ENCODE measurements around the gene TMTC2.

TMTC2 gene

GRCh38 chr12:82848845-82849244, 162.1 kb downstream of the TMTC2 start:
- FAIRE-seq, result no peak

GRCh38 chr12:82852529-82852928, 165.8 kb downstream of the TMTC2 start:
- no peak for FAIRE-seq

DNA sequence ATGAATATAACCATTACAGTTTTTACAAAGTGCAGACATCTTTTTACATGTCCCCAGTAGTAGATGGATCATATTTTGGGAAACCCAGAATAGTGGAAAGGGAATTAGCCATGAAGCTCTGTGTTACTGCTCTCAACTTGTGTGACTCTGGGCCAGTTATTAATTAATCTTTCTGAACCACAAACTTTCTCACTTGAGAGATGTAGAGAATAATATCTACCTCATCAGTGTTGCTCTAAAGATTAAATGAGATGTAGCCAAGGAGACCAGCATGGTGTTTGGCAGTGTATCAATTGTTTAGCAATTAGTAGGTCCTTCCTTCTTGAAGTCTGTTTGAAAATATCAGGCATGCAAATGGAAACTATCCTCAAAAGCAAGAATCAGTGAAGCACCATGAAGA, 169.2 kb downstream of the TMTC2 start:
- no peak for FAIRE-seq

GRCh38 chr12:82857276-82857675, 170.6 kb downstream of the TMTC2 start:
- no peak for FAIRE-seq

GRCh38 chr12:82857911-82858533, 171.3 kb downstream of the TMTC2 start:
- FAIRE-seq, result no peak

- no peak for FAIRE-seq
Observed at GRCh38 chr12:82858534-82858917, 171.8 kb downstream of the TMTC2 start.

DNA sequence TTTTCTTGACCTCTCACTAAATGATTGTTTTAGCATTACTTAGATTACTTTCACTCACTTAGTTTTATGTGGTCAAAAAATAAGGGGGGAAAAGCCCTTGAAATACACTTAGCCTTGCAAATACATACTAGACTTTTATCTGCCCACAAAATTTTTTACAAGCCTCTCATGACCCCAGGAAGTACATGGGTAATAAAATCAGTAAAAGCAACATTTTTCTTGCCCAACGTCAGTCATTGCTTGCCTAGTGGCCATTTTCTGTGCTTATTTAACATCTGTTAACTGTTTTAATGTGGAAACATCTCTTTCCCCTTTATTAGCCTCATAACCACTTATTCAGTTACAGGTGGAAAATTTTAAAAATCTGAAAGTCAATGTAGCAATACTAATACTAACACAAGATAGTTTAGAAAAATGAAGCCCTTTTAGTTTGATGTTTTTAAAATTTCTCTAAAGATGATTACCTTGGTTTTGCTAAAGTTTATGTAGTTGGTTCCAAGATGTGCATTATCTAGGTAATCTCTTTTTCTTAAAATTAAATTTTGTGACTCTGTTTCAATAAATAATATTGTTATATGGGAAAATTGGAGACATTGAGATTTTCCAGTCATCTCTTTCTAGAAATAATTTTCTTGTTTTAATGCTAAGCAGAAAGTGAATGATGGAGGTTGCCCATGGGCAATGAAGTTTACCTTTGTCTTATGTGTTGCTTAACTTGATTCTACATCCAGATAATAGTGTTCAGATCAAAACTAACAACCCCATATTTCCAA, 175.5 kb downstream of the TMTC2 start:
- no peak for FAIRE-seq

DNA sequence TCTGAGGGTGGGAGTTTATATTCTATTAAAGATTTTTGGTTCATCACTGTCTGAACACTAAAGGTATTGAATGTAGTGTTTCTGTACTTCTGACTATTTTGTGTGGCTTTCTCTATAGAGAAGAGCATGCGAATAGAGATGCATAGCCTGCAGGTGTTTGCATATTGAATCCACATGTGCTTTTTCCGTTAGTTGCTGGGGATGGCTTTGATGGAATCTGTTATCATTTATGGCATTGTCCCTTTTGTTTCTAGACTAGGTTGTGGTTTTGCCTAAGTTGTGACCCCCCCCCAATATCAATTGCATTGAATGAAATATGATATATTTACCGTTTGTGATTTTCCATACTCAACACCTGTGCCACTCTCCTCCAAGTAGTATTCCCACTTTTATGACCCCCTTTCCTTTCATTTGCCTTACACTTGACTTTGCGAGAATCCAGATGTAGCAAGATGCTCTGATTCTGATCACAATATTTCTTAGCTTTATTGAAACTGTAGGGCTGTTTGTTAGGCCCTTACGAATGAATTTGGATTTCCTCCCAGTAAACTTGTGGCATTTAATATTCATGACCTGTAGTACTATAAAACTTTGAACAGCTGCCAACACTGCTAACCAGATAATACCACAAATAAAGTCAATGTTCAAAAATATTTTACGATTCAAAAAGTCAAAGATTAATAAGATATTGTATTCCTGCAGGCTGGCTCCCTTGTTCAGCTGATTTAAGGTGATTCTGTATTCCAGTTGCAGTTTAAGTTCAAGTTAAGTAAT, 176.4 kb downstream of the TMTC2 start:
- no peak for FAIRE-seq

DNA sequence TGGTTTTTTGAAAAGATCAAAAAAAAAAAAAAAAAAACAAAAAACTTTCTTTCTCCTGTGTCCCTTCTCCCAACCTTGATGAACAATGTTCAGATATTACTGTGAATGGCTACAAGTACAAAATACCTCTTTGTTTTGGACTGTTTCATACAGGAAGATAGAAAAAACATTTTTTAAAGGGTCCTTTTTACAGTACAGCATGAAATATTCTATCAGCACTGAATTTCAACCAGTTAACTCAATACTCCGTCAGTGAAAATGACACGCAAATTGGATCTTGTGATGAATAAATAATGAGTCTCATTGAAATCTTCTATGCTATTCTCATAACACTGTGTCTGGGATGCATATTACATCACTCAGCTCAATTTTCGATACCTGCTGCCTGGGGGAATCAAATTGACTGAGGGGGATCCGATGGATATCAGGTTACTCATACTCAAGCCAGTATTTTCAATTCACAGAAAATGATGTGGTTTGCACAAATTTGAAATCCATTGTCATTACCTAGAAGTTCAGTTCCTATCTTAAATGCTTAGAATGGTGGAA, 179.6 kb downstream of the TMTC2 start:
- FAIRE-seq, result no peak

GRCh38 chr12:82866946-82867345, 180.2 kb downstream of the TMTC2 start:
- FAIRE-seq, result no peak

- no peak for FAIRE-seq
Observed at GRCh38 chr12:82867762-82868500, 181.2 kb downstream of the TMTC2 start.

GRCh38 chr12:82870771-82871377, 184.2 kb downstream of the TMTC2 start:
- no peak for FAIRE-seq

DNA sequence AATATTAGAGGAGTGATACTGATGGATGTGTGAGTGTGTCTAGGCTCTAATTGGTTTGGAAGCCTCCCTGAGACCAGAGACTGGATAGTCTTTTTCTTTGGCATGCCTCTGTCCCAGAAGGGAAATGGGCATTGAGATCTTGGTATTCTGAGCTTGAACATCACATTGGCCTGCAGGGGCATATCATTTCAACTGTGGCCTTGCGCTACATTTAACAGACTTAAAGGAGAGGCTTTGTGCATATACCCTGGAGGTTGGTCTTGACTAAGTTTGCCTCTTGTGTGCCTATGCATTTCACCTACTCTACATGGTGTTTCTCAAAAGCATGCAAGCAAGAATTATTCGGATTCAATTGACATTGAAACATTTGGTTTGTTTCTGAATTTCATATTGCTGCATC, 185.4 kb downstream of the TMTC2 start:
- no peak for FAIRE-seq

- FAIRE-seq, result no peak
Observed at GRCh38 chr12:82873309-82873708, 186.6 kb downstream of the TMTC2 start.

DNA sequence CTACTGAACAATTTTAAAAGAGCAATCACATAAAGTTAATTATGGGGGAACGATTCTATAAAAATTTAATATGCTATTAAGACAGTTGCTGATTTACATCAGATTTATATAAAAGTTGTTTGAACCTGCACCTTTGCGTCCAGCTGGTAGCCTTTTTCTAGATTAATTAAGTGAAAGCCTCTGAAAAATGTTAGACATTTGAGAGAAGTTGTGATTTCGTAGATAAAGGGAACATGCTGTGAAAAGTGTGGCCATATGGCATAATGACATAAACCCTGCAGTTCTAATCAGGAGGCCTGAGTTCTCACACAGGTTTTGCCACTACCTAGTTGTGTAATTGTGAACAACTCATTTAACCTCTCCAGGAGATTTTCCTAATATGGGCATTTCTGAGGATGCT, 187.2 kb downstream of the TMTC2 start:
- FAIRE-seq, result no peak

- no peak for FAIRE-seq
Observed at GRCh38 chr12:82874945-82875344, 188.2 kb downstream of the TMTC2 start.

- FAIRE-seq, result no peak
Observed at GRCh38 chr12:82876075-82876474, 189.4 kb downstream of the TMTC2 start.

DNA sequence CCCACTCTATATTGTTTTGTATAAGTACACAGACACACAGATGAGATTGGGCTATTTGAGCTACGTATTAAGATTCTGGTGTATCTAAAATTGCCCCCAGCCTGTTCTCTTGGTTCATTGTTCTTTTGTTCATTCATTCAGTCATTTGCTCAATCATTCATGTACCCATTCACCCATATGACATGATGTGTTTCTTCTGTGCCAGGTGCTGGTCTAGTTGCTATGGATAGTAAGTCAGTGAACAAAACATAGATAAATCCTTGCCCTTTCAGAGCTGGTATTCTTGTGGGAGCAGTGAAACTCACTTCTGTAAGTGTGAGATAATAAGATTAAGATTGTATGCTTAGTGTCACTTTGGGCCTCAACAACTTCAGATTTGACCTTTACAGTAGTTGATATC, 191.3 kb downstream of the TMTC2 start:
- FAIRE-seq, result no peak

GRCh38 chr12:82880442-82880901, 193.8 kb downstream of the TMTC2 start:
- no peak for FAIRE-seq

DNA sequence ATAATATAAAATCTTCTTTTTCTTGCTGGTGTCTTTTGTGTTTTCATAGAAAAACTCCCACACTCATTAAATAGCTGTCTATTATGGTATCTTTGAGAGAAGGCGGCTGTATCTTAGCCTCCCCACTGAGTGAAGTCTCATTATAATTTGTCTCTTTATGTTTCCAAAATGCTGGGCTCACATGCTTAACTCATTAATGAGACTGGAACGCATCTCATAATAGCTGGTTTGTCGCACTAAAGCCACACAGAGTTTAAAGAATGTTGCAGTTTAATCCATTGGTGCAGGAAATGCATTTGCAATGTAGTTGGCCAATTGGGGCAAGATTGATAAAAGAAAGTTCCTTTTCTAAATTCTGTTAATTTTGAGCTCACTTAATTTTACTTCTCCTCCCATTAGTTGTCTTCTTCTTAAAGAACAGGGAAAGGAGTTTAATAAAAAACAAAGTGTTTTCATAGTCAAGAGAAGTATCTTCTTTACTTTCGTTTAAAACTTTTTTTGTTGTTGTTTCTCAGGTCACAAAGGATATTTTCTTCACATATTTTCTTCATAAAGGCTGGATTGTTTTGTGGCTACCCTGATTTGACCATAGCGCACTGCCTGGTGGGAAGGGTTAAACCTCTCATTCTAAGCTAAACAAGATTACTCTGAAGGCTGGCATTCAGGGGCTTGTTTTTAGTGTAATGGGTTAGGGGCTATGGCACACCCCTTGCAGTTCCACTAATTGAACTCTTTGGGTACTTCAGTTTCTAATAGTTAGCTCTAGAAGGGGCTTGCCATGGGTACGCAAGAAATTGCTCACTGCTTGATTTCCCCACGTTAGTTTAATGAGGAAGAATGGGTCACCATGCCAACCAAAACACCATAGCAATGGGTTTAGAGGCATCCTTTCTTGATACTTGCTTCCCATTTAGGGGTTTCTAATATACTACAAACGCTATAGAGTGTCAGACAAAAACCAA, 197.0 kb downstream of the TMTC2 start:
- FAIRE-seq, result no peak
